ENCODE data around the gene ZBTB46.
"Not testable (repeated sequence)": the region's sequence is repeated elsewhere in the genome, so short reads cannot be mapped to it uniquely, and the experiment has no call there.

The ZBTB46 gene

DNA sequence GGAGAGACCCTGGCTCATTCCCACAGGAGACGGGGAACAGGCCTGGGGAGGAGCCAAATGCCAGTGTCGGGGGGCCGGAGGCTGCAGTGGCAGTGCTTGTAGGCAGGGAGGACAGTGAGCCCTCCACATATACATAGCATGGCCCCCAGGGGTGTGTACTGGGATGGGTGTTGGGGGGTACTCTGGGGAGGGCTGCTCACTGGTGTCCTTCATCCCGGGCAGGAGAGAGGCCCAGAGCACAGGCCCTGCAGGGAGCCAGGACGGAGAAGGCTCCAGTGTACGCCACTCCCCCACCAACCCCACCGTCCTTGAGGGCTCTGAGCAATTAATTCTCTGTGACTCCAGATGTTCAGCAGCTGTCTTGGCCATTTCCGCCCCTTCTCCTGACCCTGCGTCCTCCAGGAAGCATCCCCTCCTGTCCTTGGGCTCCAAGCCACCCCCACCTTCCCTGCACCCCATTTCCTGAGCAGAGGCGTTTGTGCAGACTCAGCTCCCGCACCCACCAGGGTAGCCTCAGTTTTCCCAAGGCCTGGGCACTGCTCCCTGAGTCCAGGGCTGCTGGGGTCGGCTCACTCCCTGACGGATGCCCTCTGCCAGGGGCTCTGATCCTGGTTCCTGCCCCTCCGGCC is 26.8 kb upstream of the ZBTB46 start:
- DNase-seq: no peak

DNA sequence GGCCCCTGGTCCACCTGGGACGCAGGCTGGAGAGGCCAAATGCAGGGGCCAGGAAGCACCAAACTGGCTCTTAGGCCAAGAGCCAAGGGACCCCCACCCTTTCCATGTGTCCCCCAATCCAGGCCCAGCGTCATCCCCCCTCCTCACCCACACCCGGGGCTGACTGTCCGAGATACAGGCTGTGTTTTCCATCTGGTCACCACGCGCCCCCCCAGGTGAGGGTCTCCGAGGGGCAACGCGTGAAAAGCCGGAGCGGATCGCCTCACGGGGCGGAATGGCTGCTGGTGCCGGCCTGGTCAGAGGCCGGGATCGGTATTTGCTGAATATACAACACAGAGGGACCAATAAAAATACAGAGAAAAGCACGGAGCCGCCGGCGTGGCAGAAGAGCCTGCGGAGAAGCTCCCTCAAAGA is 25.0 kb upstream of the ZBTB46 start:
- no peak for DNase-seq

DNA sequence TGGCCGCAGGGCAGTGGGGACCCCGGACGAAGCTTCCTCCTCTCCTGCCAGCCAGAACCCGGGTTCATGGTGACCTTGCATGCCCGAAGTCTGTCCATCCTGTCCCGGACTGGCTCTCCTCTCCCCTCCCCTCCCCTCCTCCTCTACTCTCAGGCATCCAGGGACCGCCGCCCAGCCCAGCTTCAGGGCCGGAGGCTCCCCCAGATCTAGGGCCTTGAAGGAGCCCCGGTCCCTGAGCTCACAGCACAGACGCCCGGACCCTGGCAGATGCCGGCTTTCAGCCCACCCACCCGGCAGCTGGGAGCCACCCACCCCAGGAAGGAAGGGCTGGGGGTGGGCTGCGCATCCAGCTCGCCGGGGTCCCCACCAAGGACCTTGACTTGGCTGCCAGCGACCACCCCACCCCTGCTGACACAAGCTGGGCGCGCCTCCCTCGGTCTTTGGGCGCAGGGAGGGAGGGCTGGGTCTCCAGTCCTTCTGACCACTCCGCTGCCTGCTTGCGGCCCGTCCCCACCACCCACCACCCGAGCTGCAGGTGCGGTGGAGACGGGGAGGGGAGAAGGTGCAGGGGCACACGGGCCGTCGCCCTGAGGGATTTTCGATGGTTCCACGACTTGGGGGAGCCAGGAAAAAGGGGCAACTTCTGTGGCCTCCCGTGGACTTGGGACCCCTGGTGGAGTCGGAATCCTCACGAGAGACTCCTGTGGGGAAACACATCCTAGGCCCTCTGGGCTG is 24.5 kb upstream of the ZBTB46 start:
- no peak for DNase-seq

DNA sequence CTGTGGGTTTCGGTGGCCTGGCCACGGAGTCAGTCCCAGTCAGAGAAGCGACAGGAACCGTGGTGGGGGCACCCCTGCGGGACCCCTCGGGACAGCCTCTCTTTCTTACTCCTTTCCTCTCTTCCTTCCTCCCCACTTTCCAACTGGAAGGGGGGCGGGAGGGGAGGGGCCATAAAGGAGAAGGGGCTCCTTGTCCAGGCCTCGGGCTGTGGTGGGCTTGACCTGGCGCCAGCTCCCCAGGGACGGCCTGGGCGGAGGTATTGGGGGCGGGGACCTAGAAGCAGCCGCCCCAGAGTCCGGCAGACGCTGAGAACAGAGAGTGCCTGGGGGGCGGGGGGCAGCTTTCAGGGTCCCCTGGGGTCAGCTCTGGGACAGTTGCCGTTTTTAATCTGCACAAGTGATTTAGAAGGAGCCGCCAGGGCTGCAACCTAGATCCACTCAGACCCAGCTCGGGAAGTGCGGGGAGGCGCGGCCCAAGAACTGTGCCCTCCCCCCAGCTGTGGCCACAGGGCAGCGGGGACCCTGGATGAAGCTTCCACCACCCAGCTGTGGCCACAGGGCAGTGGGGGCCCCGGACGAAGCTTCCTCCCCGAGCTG is 23.8 kb upstream of the ZBTB46 start:
- no peak for DNase-seq

DNA sequence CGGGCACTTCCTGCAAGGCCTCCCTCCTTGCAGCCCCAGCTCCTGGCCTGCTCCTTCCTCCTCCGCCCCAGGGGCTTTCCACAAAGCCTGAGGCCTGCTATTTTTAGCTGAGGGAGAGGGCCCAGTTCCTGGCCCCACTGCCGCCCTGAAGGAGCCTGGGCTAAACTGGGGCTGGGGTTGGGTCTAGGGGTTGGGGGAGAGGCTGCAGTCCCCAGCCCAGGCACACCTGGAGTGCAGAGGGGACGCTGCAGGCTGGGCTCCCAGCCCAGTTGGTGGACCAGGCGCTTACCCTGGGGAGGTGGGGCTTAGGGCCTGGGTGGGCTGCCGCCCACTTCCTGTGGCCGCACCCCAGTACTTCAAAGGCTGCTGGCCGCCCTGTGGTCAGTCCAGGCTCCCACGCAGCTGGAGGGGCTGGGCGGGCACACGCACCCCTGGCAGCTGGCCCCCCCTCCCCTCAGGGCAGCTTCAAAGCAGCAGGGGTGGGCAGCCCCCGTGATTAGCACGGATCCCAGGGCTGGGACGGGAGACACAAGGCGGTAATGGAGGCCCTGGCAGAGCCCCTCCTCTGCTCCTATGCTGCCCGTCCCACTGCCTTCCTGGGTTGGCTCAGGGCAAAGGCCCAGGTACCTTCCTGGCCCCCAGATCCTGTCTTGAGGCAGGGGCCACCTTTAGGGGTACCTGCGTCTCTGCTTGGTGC is 23.2 kb upstream of the ZBTB46 start:
- no peak for DNase-seq

DNA sequence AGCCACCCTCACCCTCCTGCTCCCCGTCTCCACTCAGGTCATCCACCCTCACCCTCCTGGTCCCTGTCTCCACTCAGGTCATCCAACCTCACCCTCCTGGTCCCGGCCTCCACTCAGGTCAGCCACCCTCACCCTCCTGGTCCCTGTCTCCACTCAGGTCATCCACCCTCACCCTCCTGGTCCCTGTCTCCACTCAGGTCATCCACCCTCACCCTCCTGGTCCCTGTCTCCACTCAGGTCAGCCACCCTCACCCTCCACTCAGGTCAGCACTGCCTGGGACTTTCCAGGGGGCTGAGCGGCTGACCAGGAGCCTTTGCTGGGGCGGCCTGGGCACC is 22.6 kb upstream of the ZBTB46 start:
- not testable (repeated sequence) for DNase-seq

DNA sequence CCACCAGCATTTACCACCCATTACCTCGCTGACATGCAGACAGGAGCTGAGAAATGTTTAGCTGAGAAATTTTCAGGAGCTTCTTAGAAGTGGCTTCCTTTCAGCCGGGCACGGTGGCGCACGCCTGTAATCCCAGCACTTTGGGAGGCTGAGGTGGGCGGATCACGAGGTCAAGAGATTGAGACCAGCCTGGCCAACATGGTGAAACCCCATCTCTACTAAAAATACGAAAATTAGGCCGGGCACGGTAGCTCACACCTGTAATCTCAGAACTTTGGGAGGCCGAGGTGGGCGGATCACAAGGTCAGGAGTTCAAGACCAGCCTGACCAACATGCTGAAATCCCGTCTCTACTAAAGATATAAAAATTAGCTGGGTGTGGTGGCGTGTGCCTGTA is 20.5 kb upstream of the ZBTB46 start:
- not testable (repeated sequence) for DNase-seq

DNA sequence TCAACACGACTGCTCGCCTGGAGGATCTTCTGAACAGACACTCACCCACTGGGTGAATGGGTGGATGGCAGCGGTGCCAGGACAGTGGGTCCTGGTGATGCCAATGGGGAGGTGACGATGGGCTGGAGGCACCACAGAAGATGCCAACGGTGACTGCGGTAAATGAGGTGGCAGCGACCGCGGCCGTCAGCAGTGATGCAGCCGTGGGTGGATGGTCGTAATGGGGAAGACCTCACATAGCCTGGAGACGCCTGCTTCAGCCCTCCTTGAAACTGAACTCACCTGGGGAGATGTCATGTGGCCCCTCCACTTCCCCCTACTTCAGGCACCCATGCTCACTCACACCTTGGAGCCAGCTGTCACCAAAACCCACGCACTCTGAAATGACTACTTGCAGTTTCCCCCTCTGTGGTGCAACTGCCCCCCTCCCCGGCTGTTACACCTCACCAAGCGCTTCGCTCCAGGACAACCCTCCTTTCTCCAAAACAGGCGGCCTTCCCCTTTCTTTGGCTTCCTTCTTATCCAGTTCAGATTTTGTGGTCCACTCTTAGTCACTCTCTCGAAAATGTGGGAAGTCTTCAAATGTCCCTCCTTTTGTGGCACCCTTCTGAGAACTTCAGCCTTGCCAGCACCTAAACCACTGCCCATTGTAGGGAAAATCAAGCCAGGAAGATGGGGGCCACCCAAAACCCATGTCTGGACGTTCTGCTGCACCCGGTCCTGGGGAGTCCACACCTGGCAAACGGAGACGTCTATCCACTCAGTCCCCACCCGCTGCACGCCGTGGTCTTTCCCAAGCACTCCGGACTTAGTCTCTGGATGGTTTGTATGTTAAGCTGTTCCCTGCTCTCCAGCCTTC is 19.9 kb upstream of the ZBTB46 start:
- peak; percentile 65 for DNase-seq

DNA sequence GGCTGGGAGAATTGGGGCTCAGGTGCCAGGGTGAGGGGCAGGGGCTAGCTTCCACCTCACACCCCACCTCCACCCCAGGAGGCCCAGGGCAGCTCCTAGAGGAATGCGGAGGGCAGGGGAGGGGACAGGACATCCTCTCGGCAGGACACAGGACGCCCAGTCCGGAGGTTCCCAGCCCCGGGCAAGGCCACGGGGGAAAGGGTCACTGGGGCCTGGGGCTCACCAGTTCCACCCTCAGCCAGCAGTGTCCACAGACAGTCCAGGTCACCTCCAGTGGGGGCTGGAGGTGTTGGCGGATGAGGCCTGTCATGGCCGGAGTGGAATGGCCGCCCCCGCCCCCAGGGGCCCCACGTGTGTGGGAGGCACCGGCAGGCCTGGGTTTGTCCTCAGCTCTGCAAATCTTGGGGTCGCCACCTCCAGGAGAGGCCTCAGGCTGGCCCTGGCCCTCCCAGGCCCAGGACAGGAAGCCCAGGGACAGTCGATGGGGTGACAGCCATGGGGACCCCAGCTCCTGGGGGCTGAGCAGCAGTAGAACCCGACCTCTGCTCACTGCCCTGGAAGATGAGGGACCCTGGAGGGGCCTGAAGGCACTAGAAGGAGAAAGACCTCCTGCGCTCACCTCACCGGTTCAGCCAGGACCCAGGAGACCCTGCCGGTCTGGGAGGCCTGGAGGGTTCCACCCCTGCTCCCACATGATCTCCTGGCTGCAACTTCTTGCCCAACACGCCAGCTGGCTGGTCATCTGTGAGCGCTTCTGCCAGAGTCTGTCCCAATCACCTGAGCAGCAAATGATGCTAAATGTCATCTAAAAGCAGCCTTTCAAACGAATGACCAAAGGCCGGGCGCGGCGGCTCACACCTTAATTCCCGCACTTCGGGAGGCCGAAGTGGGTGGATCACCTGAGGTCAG is 17.2 kb upstream of the ZBTB46 start:
- no peak for DNase-seq

DNA sequence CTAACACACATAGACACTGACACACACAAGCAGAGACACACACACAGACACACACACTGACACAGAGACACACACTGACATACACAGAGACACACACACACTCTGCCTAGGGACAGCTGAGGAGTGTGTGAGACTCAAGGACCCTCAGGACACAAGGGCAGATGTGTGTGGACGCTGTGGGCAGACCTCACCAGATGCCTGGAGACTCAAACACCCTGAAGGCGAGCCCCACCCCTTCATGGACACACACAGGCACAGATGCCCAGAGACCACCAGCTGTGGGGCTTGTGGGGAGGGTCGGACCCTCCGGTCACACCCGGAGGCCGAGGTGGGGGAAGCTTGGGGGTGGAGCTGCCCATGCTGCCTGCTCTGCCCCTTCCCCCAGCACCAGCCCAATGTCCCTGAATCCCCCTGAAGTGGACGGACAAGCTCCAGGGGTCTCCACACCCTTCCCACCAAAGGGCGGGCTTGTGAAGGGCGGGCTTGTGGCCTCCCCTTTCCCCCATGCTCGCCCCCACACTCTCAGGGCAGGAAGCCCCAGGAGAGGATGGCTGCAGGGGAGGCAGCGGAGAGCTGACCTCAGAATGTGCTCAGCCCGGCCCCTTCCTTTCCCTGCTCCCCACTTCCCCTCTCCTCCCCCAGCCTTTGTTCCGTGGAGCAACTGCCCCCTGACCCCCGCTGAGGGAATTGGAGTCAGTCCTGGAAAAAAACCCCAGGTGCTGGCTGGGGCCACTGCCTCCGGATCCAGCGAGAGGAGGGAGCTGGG is 16.4 kb upstream of the ZBTB46 start:
- no peak for DNase-seq

DNA sequence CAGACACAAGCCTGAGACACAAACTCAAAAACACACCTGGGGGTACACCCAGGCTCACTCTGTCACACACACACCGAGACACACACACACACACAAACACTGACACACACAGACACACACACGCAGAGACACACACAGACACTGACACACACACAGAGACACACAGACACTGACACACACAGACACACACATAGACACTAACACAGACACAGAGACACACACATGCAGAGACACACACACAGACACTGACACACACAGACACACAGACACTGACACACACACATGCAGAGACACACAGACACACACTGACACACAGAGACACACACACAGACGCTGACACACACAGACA is 15.8 kb upstream of the ZBTB46 start:
- DNase-seq: no peak

DNA sequence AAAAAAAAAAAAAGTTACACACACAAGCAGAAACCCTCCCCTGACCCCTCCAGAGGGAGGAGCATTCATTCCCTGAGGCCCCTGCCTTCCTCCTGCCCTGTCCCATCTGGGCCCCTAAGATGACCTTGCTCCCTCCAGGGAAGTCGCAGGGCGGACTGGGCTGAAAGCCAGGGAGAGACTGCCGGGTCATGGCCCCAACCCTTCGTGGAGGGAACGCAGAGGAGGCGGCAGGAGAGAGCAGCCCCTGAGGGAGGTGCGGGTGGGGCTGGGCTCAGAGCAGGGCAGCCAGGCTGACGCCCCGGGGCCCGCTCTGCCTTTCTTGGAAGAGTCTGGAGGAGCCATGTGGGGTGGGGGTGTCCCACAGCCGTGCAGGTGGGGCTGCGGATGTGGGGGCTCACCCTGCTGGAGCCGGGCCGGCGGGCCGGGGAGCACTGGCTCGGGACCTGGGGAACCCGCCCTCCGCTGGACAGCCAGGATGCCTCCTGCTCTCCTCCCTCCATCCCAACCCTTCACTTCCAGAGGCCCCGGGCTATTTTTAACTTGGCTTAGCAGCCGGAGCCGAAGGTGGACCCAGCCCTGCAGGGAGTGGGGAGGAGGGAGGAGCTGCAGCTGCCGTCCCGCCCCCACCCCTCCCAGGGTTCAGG is 15.2 kb upstream of the ZBTB46 start:
- DNase-seq: no peak

DNA sequence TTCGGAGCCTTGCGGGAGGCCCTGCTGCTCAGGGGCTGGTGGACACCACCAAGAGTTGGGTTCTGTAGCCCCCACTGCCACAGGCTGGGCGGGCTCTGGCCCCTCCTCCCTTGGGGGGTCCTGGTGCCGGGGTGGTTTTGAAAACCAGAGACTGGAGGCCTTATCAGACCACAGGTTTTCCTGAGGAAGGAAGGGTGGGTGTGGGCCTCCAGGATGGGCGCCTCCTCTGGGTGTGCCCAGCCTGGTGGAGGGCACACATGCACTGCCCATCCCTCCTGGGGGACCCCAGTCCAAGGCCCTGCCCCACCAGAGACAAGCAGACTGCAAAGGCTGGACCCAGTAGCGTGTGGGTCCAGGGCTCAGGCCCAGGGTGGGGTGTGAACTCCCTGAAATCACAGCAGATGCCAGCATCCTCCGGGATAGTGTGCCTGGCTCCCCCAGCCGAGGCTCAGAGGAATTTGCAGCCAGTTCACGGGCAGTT is 13.5 kb upstream of the ZBTB46 start:
- no peak for DNase-seq

DNA sequence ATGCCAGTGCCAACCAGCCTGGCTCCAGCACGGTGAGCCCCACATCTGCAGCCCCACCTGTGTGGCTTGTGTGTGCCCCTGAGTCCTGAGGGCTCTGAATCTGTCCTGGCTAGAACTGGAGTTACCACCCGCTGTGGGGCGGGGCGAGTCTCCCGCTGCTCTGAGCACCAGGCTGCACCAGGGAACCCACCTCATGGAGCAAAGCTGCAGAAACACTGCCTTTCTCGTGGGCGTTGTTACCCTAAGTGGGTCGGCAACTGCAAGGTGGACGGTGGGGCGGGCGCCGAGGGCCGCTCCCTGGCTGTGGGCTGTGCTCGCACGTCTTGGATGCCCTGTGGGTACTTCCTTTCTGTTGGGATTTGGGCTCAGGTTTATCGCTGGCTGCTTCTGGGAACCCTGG is 12.7 kb upstream of the ZBTB46 start:
- DNase-seq: no peak

DNA sequence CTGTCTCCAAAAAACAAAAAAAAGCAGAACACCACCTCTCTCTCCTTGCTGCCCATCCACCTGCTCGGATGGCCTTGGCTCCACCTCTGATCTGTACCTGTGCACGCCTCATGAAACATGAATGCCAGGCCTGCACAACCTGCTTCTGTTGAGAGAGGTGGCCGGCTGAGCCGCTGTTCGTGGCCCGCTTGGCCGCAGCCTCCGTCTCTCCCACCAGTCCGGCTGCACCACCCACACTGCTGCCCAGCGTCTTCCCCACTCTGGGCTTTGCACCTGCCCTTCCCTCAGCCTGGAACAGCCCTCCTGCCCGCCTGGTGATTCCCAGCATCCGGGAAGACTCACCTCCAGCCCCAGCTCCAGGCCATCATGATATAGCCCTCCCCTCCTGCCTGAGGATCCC is 12.2 kb upstream of the ZBTB46 start:
- DNase-seq: no peak

DNA sequence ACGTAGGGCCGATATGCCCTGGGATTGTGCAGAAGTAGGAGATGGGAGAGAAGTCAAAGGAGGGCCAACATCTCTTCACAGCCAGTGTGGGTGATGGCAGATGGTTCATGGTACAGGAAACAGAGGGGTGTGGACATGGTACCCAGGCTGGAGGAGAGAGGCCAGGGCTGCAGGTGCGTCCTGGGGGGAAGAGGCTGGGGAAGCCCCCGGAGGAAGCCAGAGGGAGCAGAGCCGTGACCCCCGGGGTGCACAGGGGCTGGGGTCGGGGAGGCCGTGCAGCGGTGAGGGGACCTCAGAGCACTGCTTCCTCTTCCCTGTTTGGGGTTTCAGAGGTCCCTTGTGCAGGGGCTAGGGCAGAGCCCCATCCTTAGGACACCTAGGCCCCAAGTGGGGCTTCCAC is 11.2 kb upstream of the ZBTB46 start:
- DNase-seq: no peak

DNA sequence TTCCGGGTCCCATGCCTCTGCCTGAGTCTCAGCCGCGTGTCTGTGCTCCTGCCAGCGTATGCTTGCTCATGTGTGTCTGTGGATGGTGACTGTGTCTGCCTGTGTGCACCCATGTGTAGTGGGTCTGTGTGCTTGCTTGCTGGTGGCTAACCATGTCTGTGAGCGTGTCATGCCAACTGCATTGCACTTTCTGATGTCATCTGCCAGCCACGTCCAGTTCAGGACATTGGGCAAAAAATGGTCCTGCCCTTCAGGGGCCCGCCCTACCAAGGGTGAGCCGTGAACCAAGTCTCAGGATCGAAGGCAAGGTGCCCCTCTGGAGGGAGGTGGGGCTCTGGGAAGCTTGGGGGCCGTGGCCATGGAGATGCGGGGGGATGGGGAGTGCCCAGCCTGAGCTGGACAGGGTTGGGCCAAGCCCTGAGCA is 9.4 kb upstream of the ZBTB46 start:
- no peak for DNase-seq

DNA sequence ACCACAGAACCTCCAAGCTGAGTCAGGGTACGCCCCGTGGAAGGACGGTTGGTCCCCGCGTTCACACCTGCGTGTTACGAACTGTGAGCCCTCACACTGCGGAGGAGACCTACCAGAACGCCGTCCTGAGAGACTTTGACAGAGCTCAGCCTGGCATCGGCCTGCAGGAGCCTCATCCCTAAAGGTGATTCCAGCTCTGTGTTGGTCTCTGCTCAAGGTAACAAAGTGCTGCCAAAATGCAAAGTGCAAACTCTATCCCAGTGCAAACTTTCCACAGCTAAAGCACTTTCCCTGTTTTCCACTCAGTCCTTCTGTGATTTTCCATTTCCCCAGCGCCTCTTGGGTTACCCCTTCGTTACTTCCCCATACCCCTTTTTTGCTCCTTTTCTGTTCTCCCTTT is 8.6 kb upstream of the ZBTB46 start:
- no peak for DNase-seq

DNA sequence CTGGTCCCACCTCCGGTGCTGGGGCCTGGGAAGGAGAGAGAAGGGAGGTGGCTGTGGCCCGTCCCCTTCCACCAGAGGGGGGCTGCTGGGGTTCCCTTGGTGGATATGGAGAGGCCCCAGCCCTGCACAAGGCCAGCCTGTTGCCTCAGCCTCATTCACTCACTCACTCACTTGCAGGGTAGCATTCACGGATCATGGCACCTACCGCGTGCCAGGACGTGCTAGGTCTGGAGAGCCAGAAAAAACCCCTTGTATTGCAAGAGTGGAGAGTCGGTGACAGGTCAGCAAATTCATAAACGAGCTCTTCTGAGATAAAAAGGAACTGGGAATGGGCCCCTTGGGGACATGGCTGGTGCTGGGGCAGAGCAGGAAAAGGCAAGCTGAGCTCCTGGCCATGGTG is 6.4 kb upstream of the ZBTB46 start:
- DNase-seq: no peak

All from stimulated activated CD4-positive, alpha-beta T cell treated with anti-CD3 and anti-CD28 coated beads, Interleukin-4, amount 100 ng/mL, for 24 hours (primary cell).